Hepatocyte (in vitro differentiated cells): ENCODE data around the gene NIPSNAP3A. TPM values are rescaled to one million over a fixed set of nuclear protein-coding genes. Genes with fewer than 3 reads are reported as not detected.

Experiments
- DNase-seq: peaks from one replicate; pipeline ENCODE4 v3.0.0-alpha.2; 2016; ENCODE audit warnings: low spot score
- H2AFZ ChIP-seq: fragments of 200-600 bp; sonication (generic); 2 replicates; pipeline ENCODE4 v1.6.0; 2016; ENCODE audit warnings: antibody characterized with exemption, mild to moderate bottlenecking
- H3K27ac ChIP-seq: fragments of 200-600 bp; sonication (generic); 2 replicates; pipeline ENCODE4 v1.5.1; 2016; ENCODE audit warnings: mild to moderate bottlenecking
- H3K27me3 ChIP-seq: fragments of 200-600 bp; sonication (generic); 2 replicates; pipeline ENCODE4 v1.6.1; 2016
- H3K36me3 ChIP-seq: fragments of 200-600 bp; sonication (generic); replicated peaks from 2 replicates; pipeline ENCODE4 v1.5.1; 2016; ENCODE audit warnings: low read depth; ENCODE audit not compliant: insufficient read depth
- H3K4me1 ChIP-seq: fragments of 200-600 bp; sonication (generic); 2 replicates; pipeline ENCODE4 v1.5.1; 2016; ENCODE audit warnings: mild to moderate bottlenecking, moderate library complexity; ENCODE audit not compliant: insufficient read depth
- H3K4me2 ChIP-seq: fragments of 200-600 bp; sonication (generic); 2 replicates; pipeline ENCODE4 v1.6.0; 2016
- H3K4me3 ChIP-seq: fragments of 200-600 bp; sonication (generic); 2 replicates; pipeline ENCODE4 v1.5.1; 2016; ENCODE audit warnings: mild to moderate bottlenecking
- H3K79me2 ChIP-seq: fragments of 200-600 bp; sonication (generic); 2 replicates; pipeline ENCODE4 v1.6.0; 2017; ENCODE audit warnings: mild to moderate bottlenecking
- H3K9me2 ChIP-seq: fragments of 200-600 bp; sonication (generic); replicated peaks from 2 replicates; pipeline ENCODE4 v1.6.0; 2017; ENCODE audit warnings: mild to moderate bottlenecking; ENCODE audit not compliant: insufficient read depth
- H3K9me3 ChIP-seq: fragments of 200-600 bp; sonication (generic); 2 replicates; pipeline ENCODE4 v1.5.1; 2016; ENCODE audit warnings: low read depth, mild to moderate bottlenecking
- H4K20me1 ChIP-seq: fragments of 200-600 bp; sonication (generic); 2 replicates; pipeline ENCODE4 v1.6.0; 2016; ENCODE audit warnings: mild to moderate bottlenecking; ENCODE audit not compliant: insufficient read depth, poor library complexity, severe bottlenecking
- EZH2 ChIP-seq: fragments of 200-600 bp; sonication (generic); IDR thresholded peaks from 2 replicates; pipeline ENCODE4 v1.6.1; 2016; ENCODE audit warnings: antibody characterized with exemption, mild to moderate bottlenecking, borderline replicate concordance
- EZH2phosphoT487 ChIP-seq: fragments of 200-600 bp; sonication (generic); IDR thresholded peaks from one replicate; pipeline ENCODE4 v1.6.1; 2018; ENCODE audit warnings: antibody characterized with exemption, mild to moderate bottlenecking, low read depth, moderate library complexity; ENCODE audit not compliant: unreplicated experiment, severe bottlenecking
- WGBS: methylation state at CpG from one replicate; pipeline ENCODE4 v1.1.6; 2016; ENCODE audit warnings: low lambda C conversion rate; ENCODE audit errors: missing lambda C conversion rate; 5-methylcytosine and 5-hydroxymethylcytosine counted together
- polyA plus RNA-seq: library from polyadenylated mRNA; unstranded; fragments of >200 nt; fragmentation: Nextera tagmentation; extraction: Ambion mirVana; gene quantifications from 2 replicates; pipeline ENCODE4 v1.2.1, GENCODE V29; 2016
- total RNA-seq: library from RNA; depleted of rRNA; stranded (reverse); fragments of >200 nt; gene quantifications from 2 replicates; pipeline ENCODE4 v1.2.3, GENCODE V29; 2014
- TF ChIP-seq, protein P1 (sequence below): fragments of 200-600 bp; sonication (generic); IDR thresholded peaks from 2 replicates; pipeline ENCODE4 v1.5.1; 2016; ENCODE audit warnings: antibody characterized with exemption, mild to moderate bottlenecking; ENCODE audit not compliant: poor library complexity

Gene NIPSNAP3A
- total and polyA plus RNA-seq, 2 experiments from 2014 or later = 37.3 to 47.8 TPM

DNA sequence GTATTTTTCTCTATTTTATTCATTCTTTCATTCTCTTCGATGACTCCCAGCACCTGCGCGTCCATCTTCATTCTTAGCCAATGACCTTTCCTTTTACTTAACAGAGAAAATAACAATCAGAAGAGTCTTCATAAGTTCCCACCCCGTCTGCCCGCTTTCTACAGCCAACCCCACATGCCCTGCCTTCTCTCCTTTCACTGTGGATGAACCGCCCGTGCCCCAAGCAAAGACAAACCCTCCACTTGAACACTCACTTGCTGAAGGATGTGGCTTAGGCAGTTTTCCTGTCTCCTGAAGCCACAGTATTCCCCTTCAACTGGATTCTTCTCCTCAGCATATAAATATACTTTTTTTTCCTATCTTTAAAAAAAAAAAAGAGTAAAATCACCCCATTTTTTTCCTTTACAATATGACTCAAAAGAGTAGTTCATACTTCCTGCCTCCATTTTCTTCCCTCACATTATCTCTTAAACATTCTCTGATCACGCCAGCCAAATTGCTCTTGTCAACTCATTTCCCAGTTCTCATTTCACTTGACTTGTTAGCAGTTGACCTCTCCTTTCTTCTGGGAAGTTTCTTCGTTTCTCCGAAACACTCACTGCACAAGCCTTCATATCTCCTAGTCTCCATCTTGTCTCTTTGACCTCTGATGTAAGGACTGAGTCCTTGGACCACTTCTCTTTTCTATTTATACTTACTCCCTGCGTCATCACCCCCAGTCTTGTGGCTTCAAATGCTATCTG, 27.5 kb downstream of the NIPSNAP3A start:
- Histone ChIP-seq H3K79me2 (no peaks in the 10 kb centered on the region), H4K20me1 (no peaks in the 10 kb centered on the region)
- DNase-seq = no peak

DNA sequence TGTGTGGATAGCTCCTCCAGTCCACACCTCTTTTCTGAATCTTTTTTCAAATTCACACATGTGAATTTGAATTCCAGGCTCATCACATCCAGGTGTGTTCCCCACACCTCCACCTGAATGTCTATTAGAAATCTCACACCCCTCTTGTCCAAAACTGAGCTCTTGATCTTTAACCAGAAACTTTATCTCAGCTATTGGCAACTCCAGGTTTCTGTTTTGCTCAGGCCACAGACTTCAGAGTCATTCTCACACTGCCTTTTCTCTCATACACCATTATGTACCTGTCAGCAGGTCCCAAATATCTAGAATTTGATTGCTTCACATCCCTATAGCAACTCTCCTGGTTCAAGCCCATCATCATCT, 28.1 kb downstream of the NIPSNAP3A start:
- Histone ChIP-seq H3K27ac (no peak overlapping the region), H3K9me2 (no peaks in the 10 kb centered on the region), H3K4me2 (no peak overlapping the region)

More for the DNA sequence above, 27.5 kb downstream of the NIPSNAP3A start:
- 96% methylated on average over 11 of the region's 11 CpGs for WGBS
- H3K4me3 ChIP-seq = no peak overlapping the region
- no peaks in the 10 kb centered on the region for H3K4me1 ChIP-seq
- H2AFZ ChIP-seq = no peak overlapping the region
- no peak overlapping the region for H3K27ac ChIP-seq
- no peaks in the 10 kb centered on the region for H3K27me3 ChIP-seq
- no peak overlapping the region for H3K4me2 ChIP-seq
- H3K9me3 ChIP-seq = no peaks in the 10 kb centered on the region
- TF ChIP-seq, protein P1, sequence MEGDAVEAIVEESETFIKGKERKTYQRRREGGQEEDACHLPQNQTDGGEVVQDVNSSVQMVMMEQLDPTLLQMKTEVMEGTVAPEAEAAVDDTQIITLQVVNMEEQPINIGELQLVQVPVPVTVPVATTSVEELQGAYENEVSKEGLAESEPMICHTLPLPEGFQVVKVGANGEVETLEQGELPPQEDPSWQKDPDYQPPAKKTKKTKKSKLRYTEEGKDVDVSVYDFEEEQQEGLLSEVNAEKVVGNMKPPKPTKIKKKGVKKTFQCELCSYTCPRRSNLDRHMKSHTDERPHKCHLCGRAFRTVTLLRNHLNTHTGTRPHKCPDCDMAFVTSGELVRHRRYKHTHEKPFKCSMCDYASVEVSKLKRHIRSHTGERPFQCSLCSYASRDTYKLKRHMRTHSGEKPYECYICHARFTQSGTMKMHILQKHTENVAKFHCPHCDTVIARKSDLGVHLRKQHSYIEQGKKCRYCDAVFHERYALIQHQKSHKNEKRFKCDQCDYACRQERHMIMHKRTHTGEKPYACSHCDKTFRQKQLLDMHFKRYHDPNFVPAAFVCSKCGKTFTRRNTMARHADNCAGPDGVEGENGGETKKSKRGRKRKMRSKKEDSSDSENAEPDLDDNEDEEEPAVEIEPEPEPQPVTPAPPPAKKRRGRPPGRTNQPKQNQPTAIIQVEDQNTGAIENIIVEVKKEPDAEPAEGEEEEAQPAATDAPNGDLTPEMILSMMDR = no peak
- TF ChIP-seq EZH2phosphoT487 (no peak), EZH2 (no peak)
- H3K9me2 ChIP-seq = no peaks in the 10 kb centered on the region
- H3K36me3 ChIP-seq = no peaks in the 10 kb centered on the region

DNA sequence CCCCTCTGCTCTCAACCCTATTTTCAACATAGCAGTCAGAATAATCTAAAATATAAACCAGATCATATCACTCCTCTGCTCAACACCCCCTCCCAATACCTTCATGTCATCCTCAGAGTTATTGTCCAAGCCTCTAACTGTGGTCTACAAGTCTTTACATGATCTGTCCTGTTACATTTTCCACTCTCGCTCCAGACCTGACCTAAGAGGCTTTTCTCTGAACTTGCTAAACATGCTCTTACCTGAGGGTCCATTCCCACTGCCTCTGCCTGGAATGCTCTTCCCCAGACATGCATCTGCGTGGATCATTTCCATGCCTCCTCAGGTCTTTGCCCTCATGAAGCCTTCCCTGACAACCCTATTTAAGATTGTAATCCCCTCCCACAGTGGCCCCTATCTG, 28.5 kb downstream of the NIPSNAP3A start:
- no peaks in the 10 kb centered on the region for H3K4me1 ChIP-seq
- H3K36me3 ChIP-seq = no peaks in the 10 kb centered on the region
- H4K20me1 ChIP-seq = no peaks in the 10 kb centered on the region
- H3K4me3 ChIP-seq = no peak overlapping the region
- no peak overlapping the region for H3K27ac ChIP-seq
- H3K9me3 ChIP-seq = no peaks in the 10 kb centered on the region
- WGBS = 88% methylated on average over 2 of the region's 2 CpGs
- no peaks in the 10 kb centered on the region for H3K9me2 ChIP-seq
- TF ChIP-seq, protein P1 = no peak
- no peak for TF ChIP-seq EZH2phosphoT487
- TF ChIP-seq EZH2 = no peak
- no peaks in the 10 kb centered on the region for H3K79me2 ChIP-seq
- no peak overlapping the region for H3K4me2 ChIP-seq
- DNase-seq = no peak
- no peak overlapping the region for H2AFZ ChIP-seq
- no peaks in the 10 kb centered on the region for H3K27me3 ChIP-seq

More for the DNA sequence above, 28.1 kb downstream of the NIPSNAP3A start:
- TF ChIP-seq EZH2phosphoT487 = no peak
- no peaks in the 10 kb centered on the region for H3K79me2 ChIP-seq
- no peaks in the 10 kb centered on the region for H3K36me3 ChIP-seq
- no peak overlapping the region for H3K4me3 ChIP-seq
- no peaks in the 10 kb centered on the region for H3K9me3 ChIP-seq
- H4K20me1 ChIP-seq = no peaks in the 10 kb centered on the region
- no peak overlapping the region for H2AFZ ChIP-seq
- H3K27me3 ChIP-seq = no peaks in the 10 kb centered on the region
- DNase-seq = no peak
- no peaks in the 10 kb centered on the region for H3K4me1 ChIP-seq

DNA sequence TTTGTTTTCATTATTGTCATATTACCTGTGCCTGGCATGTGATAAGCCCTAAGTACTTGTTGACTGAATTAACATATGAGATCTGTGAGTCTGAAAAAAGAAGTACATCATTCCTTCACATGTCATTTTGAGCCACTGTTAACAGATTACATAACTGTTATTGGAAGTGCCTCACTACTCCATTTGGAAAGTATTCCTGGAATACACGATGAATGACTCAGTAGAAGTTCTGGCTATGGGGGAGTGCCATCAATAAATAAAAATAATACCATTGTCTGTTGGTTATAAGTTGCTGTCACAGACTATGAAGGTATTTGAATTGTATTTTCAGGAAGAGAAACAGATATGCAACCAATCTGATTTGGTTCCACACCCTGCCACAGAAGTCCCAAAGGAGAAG, 29.3 kb downstream of the NIPSNAP3A start:
- Histone ChIP-seq H3K9me3 (no peaks in the 10 kb centered on the region), H3K27me3 (no peaks in the 10 kb centered on the region), H3K4me3 (no peak overlapping the region), H3K4me1 (no peaks in the 10 kb centered on the region), H3K27ac (no peak overlapping the region), H3K79me2 (no peaks in the 10 kb centered on the region), H3K9me2 (no peaks in the 10 kb centered on the region), H4K20me1 (no peaks in the 10 kb centered on the region), H3K36me3 (no peaks in the 10 kb centered on the region), H3K4me2 (no peak overlapping the region), H2AFZ (no peak overlapping the region)
- whole genome bisulfite sequencing = 92% methylated on average over 1 of the region's 1 CpG
- DNase-seq = no peak
- TF ChIP-seq EZH2 (no peak), EZH2phosphoT487 (no peak)
- TF ChIP-seq, protein P1 = no peak
